ENCODE data around the gene SPACA5.
"Not testable (repeated sequence)": the region's sequence is repeated elsewhere in the genome, so short reads cannot be mapped to it uniquely, and the experiment has no call there.

The SPACA5 gene

GRCh38 chrX:48006688-48007087, at the start of gene SPACA5:
SPACA5 (plus strand) TSS chrX:48006988; CDS start chrX:48007803, 815 bp downstream.
- not testable (repeated sequence) for DNase-seq (ENCODE audit: low read depth)

- not testable (repeated sequence) for DNase-seq (ENCODE audit: low read depth)
Measured at GRCh38 chrX:47958206-47958605, 48.6 kb upstream of the SPACA5 start.

DNA sequence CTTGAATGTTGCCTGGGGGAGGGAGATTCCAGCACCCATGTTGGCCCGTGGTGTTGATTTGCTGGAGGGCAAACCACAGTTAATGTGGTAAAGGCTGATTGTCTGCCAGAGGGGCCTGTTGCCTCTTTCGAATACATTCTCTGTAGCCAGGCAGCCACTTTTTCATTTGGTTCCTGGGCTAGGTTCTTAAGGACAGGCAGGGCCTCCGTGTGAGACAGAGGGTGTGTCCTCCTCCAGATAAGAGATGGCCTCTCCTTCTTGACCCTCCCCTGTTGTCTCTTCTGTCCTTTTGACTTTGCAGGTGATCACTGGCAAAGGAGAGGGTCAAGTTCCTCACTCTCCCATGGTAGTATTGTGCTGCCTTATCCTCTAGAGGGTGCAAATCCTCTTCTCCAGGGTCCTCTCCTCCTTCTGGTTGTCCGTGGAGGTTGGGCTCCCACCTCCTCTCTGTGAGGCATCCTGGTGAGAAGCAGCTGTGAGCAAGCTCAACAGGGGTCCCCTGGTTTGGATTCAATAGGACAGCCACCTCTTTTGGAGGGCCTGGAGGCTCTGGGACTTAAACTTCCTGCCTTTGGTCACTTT, 47.9 kb upstream of the SPACA5 start:
- DNase-seq (ENCODE audit: low read depth), result no peak

DNA sequence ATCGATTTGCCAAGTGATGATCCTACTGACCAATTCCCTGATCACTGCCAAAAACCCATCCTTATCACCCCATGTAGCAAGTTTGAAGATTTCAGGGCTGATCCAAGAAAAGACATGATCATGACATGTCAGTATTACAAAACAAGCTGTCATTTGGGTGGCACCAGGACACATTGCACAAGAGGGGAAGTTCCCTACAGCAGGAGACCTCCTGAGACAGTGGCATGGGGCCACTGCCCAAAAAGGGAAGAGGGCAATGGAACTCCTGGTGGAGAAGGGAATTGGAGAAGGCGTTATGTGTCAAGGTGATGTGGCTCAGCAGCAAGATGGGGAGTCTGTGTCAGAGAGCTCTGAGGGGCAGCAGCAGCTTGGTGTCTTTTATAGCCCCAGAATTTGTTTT, 46.4 kb upstream of the SPACA5 start:
- DNase-seq (ENCODE audit: low read depth), result no peak

DNA sequence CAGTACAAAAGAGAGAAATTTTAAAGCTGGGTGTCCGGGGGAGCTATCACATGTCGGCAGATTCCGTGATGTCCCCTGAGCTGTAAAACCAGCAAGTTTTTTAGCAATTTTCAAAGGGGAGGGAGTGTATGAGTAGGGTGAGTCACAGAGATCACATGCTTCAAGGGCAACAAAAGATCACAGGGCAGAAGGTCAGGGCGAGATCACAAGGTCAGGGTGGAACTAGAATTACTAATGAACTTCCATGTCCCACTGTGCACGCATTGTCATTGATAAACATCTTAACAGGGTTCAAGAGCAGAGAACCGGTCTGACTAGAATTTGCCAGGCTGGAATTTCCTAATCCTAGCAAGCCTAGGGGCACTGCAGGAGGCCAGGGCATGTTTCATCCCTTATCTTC, 45.0 kb upstream of the SPACA5 start:
- DNase-seq (ENCODE audit: low read depth), result not testable (repeated sequence)

DNA sequence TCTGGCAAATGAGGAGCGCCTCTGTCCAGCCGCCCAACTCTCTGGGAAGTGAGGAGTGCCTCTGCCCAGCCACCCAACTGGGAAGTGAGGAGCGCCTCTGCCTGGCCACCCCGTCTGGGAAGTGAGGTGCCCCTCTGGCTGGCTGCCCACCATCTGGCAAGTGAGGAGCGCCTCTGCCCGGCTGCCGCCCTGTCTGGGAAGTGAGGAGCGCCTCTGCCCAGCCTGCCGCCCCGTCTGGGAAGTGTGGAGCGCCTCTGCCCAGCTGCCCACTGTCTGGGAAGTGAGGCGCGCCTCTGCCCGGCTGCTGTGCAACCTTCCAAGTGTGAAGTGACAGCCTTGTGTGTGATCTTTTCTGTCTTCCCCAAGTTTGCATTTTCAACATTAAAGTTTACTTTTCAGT, 41.3 kb upstream of the SPACA5 start:
- DNase-seq (ENCODE audit: low read depth), result not testable (repeated sequence)

- no peak for DNase-seq (ENCODE audit: low read depth)
Measured at GRCh38 chrX:47973235-47973634, 33.6 kb upstream of the SPACA5 start.

DNA sequence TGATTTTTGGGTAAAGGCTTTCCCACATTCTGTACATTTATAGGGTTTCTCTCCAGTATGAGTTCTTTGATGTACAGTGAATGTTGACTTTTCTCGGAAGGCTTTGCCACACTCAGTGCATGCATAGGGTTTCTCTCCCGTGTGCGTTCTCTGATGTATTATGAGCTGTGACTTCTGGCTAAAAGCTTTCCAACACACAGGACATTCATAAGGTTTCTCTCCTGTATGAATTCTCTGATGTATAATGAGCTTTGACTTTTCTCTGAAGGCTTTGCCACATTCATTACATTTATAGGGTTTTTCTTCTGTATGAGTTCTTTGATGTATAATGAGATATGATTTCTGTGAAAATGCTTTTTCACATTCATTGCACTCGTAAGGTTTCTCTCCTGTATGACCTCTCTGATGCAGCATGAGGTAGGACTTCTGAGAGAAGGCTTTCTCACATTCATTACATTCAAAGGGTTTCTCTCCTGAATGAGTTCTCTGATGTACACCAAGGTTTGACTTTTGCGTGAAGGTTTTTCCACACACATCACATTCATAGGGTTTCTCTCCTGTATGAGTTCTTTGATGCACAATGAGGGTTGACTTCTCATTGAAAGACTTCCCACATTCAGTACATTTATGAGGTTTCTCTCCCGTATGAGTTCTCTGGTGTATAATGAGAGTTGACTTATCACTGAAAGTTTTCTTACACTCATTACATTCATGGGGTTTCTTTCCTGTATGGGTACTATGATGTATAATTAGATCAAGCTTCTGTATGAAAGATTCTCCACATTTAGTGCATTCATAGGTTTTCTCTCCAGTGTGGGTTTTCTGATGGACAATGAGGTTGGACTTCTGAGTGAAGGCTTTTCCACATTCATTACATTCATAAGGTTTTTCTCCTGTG, 30.3 kb upstream of the SPACA5 start:
- no peak for DNase-seq (ENCODE audit: low read depth)

DNA sequence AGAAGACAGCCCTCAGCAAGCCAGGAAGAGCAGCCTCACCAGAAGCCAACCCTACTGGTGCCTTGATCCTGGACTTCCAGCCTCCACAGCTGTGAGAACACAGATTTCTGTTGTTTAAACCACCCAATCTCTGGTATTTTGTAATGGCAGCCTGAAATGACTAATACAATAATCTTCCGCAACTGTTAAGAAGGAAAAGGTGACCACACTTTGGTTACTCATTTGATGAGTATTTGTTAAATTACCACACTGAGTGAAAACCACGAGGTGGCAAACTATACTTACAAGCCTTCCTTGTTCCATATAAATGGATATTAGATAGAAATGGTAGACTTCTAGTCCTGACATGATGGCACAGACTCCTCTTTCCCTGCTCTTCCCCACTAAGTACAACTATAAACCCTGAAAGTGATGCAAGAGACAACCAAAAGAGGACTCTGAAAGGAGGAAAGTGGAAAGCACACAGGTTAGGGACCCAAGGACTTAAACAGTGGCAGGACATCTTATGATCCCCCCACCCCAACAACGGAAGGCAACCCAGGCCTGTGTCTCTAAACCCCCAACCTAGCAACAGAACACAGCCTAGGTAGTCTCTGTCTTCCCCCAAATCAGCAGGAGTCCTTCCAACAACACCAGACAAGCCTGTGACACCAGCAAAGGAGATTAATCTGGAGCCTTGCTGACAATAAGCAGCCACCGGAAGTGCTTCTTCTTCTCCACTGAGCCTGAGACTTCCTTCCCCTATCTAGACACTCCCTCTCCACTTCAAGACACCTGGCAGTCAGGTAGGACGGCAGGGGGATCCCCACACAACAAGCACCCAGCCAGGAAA, 15.3 kb upstream of the SPACA5 start:
- DNase-seq (ENCODE audit: low read depth), result no peak

GRCh38 chrX:47992095-47992380, 14.8 kb upstream of the SPACA5 start:
- no peak for DNase-seq (ENCODE audit: low read depth)

DNA sequence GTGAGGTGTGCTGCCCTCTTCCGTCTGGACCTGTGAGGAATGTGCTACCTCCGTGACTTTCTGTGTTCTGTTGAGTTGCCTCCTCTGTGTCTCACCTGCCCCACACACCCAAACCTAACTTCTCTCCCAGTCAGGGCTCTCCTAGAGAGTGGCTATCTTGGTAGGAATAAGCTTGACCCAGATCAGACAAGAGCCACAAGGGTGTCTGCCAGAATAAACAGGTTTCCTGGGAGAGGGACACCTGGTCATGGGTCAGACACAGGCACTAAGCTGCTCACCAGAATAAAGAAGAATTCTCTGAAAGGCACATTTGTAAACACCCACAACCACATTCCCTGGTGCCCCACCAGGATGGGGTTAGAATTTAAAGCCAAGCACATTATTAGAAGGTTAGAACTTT, 14.1 kb upstream of the SPACA5 start:
- DNase-seq (ENCODE audit: low read depth), result no peak

DNA sequence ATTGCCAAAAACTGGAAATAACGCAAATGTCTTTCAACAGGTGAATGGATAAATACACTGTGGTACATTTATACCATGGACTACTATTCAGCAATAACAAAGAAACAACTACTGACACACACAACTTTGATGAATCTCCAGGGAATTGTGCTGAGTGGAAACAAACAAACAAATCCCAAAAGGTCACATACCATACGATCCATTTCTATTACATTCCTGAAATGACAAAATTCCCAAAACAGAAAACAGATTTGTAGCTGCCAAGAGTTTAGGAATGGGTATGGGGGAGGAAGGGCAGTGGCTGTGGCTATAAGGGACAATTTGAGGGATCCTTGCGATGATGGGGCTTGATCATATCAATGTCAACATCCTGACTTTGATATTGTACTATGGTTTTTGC, 5.5 kb upstream of the SPACA5 start:
- DNase-seq (ENCODE audit: low read depth), result no peak

DNA sequence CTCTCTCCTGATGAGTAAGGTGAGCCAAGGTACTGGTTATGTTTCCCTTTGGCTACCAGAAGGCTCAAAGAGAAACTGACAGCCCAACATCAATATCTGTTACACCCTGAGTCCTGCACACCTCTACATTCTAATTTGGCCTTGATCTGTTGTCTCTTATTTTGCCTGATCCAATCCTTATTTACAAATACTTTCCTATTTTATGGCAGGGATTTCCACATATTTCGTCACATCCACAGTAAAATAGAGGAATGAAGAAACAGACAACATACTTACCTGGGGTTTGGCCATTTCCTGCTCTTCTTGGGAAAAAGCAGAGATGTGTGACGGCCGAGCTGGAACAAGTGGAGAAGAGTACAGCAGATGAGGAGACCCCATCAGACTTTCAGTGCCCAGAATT, 4.5 kb upstream of the SPACA5 start:
- no peak for DNase-seq (ENCODE audit: low read depth)

GRCh38 chrX:48002929-48003328, 3.9 kb upstream of the SPACA5 start:
- DNase-seq (ENCODE audit: low read depth), result no peak

- no peak for DNase-seq (ENCODE audit: low read depth)
Measured at GRCh38 chrX:48003367-48003757, 3.4 kb upstream of the SPACA5 start.

DNA sequence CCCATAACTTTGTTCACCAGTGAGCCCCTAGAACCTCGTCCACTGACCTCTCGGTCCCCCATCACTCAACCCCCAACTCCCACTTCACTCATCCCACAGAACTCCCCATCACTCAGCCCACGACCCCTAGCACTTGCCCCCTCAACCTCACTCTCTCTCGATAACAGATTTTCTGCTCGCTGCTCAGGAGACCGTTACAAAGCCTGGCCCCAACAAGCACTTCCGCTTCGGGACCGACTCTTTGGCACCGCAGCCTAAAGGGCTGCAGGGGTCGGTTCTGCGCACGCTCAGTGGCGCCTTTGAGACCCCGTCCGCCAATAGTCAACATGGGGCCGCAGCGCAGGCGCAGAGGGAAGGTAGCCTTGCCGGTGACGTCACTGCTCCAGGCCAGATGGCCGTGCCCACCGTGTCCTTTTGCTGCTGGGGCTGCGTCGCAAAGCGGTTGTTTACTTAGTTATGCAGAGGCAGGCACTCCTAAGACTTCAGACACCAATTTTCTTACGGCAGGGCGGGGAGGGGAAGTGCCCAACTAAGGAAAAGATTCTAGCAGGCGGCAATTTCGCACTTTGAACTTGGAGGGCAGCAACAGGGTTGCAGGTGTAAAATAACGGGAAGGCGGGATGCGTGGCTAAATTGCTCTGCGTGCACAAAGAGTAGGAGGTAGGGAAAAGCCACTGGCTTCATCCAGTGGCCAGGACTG, 2.9 kb upstream of the SPACA5 start, which contains the start of gene ZNF182:
Gene ZNF182 (minus strand): TSS at position 232 of the 700 bp plus-strand sequence. CDS start 1,380 bp downstream, outside the sequence.
- DNase-seq (ENCODE audit: low read depth), result peak; percentile 78

GRCh38 chrX:48009445-48009960, 2.7 kb downstream of the SPACA5 start:
- DNase-seq (ENCODE audit: low read depth), result not testable (repeated sequence)

DNA sequence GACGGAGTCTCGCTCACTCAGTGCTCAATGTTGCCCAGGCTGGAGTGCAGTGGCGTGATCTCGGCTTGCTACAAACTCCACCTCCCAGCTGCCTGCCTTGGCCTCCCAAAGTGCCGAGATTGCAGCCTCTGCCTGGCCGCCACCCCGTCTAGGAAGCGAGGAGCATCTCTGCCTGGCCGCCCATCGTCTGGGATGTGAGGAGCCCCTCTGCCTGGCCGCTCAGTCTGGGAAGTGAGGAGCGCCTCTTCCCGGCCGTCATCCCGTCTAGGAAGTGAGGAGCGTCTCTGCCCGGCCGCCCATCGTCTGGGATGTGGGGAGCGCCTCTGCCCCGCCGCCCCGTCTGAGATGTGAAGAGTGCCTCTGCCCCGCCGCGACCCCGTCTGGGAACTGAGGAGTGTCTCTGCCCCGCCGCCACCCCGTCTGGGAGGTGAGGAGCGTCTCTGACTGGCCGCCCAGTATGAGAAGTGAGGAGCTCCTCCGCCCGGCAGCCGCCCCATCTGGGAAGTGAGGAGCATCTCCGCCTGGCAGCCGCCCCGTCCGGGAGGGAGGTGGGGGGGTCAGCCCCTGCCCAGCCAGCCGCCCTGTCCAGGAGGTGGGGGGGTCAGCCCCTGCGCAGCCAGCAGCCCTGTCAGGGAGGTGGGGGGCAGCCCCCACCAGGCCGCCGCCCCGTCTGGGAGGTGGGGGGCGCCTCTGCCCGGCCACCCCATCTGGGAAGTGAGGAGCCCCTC, 10.0 kb downstream of the SPACA5 start:
- not testable (repeated sequence) for DNase-seq (ENCODE audit: low read depth)

GRCh38 chrX:48019892-48020291, 13.1 kb downstream of the SPACA5 start:
- not testable (repeated sequence) for DNase-seq (ENCODE audit: low read depth)

GRCh38 chrX:48020472-48020871, 13.7 kb downstream of the SPACA5 start:
- DNase-seq (ENCODE audit: low read depth), result not testable (repeated sequence)

Data from stimulated activated CD8-positive, alpha-beta memory T cell treated with anti-CD3 and anti-CD28 coated beads, Interleukin-15, amount 100 ng/mL, for 24 hours (primary cell).